ENCODE measurements around the gene POLR2A.
A peak's percentile ranks its signal among the peaks of the same experiment; 100 is the strongest.
"Not testable (repeated sequence)": the region's sequence is repeated elsewhere in the genome, so short reads cannot be mapped to it uniquely, and the experiment has no call there.

The POLR2A gene

DNA sequence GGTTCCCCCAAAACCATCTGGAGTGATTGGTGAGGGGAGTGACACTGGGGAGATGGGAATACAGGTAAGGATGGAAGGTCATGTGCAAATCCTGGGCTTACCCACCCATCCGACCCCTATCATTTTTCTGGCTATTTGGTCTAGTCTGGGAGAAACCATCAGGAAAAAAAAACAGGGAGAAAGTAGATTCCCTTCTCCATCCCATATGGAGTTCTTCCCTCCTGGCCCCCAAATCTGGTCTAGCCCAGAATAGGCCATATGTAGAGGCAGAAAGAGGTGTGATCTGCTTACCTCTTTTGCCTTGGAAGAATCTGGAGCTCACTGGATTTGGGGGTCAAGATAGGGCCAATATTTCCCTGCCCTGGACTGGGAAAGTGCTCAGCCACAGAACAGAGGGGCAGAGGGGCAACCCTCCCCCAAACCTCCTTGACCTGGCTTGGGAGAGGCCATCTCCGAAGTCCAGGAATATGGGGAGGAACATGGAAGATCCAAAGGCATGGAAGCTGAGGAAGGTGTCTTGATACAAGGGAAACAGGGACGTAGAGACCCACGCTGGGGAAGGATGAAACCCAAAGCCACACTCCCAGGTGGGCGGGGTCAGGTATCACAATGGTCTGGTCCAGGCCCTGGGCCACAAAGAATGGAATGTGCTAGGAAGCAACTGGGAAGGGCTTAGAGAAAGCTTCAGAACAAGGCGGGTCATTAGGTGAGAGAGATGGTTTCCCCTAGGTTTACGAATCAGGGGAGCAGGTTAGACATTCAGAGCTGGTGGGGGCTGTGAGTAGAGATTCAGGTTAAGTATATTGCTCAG is 23.1 kb upstream of the POLR2A start:
- DNase-seq (ENCODE audit: low spot score), result no peak

DNA sequence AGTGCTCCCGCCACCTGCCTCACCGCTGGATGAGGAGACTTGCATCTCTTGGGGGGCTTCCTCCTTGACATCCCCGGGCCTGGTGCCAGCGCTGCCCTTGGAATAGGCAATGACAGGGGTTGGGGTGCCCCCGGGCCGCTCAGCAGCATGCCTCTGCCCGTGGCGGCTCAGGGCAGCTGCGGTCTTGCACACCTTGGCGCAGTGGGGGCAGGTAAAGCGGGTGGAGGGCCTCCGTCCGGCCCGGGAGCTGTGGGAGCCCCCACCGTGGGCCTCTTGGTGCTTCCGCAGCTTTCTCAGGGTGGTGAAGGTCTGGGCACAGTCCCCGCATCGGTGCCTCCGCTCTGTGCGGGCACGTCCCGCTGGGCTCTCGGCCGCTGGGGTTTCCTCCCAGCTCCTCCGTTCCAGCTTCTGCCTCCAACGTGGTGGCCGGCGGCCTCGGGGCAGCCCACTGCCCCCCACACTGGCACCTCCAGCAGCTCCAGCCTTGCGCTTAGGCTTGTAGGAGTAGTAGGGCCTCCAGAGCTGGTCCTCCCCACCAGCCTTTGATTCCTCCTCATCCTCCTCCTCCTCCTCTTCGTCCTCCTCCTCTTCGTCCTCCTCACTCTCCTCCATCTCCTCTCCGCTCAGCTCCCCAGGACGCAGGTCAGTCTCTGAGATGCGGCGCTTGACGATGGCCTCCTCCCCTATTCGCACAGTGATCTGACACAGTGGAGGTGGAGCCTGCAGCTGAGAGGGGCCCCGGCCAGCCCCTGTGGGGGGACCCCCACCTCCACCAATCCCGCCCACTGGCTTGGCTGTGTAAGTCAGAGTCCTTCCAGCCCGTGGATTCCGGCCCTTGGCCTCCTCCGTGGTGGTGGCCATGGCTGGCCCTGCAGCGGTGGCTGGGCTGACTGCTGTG is 21.4 kb upstream of the POLR2A start:
- DNase-seq (ENCODE audit: low spot score), result no peak

DNA sequence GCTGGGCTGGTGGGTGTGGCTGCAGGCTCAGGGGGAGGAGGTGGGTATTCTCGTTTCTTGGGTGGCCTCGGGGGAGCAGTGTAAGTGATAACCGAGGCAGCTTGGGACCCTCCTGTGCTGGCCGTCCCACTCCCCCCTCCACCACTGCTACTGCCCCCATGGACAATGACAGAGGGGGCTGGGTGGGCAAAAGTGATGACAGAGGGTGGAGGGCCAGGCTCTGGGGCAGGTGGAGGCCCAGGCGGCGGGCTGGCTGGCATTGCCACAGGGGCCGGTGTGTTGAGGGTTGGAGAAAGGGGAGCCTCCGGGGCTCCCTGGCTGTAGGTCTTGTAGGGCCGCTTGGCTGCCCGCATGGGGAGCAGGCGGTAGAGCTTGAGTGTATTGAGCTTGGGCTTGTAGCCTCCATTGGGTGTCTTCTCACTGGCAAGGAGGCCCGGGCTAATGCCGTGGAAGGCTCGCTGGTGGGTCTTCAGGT is 20.8 kb upstream of the POLR2A start:
- no peak for DNase-seq (ENCODE audit: low spot score)

DNA sequence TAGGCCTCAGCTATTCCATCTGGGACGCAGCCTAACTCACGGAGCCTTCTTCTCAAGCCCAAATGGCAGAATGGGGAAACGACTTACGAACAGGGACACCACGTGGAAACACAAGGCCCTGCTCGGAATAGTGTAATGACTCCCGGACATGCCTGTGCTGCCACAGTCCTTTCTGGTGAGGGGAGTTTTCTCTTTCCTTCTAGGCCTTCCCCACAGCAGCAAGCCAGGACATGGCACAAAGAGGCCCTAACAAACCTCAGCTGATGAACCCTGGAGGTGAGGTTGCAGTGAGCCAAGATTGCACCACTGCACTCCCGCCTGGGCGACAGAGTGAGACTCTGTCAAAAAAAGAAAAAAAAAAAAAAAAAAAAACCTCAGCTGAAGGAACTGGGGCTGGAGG is 20.1 kb upstream of the POLR2A start:
- no peak for DNase-seq (ENCODE audit: low spot score)

DNA sequence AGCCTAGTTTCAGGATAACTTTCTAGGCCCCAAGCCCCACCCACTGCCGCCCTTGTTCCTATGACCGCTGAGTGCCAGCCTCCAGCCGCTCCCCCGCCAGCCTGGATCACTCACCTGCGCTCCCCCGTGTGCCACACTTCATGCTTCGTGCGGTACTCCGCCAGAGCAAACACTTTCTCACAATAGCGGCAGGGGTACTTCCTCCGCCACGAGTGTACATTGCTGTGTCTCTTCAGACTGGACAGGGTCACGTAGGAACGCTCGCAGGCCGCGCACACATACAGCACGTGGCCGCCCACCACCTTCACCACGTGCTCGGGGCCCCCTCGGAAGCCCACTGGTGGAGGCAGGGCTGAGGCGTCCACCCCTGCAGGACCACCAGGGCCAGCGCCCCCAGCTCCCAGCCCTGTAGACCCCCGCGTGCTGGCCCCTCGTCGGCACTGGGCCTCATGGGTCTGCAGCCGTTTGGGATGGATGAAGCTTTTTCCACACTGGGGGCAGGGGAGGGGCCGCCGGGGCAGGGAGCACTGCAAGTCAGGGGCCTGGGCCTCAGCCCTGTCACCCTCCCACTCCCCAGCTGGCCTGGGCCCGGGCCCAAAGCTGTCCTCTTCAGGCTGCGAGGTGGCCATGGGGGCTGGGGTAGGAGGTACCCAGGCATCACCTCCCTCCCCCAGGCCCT is 18.4 kb upstream of the POLR2A start:
- DNase-seq (ENCODE audit: low spot score), result no peak

DNA sequence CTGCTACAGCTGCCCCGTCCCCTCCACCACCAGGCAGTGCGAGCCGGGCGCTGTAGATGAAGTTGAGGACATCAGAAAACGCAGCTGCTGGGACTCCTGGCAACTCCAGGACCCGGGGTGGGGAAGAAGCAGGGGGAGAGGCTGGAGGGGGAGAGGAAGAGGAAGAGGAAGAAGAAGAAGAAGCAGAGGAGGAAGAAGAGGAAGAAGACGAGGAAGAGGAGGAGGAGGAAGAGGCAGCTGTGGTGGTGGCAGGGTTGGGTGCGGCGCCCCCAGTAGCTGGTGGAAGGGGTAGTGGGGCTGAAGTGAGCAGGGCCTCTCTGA is 17.9 kb upstream of the POLR2A start:
- DNase-seq (ENCODE audit: low spot score), result no peak

DNA sequence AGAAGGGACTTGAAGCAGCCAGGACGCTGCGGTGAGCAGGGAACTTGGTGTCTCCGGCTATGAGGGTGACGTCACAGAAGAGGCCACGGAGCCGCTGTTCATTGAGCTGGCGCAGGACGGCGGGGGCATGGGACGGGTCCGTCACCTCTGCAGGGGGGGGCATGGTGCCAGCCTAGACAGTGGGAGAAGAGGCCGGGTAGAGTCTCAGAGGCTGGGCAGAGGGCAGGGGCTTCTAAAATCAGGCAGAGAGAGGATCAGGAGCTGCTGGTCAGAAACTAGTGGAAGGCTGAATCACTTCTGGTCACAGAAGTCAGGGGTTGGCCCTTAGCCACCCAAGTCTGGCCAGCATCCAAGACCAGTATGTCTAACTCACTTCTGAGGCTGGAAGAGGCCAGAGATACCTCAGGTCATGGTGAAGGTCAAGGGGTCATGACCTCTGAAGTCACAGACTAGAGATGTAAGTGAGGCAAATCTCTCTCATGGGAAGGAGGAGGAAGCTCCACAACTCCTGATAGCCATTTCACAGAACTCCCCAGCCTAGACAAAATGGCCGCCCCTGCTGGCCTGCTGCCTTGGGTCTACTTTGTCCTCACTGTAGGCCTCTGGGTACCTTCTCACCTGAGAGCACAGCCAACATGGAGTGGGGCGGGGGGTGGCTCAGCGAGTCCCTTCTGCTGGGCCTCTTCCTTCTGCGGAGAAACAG is 17.4 kb upstream of the POLR2A start:
- peak; percentile 31 for DNase-seq (ENCODE audit: low spot score)

DNA sequence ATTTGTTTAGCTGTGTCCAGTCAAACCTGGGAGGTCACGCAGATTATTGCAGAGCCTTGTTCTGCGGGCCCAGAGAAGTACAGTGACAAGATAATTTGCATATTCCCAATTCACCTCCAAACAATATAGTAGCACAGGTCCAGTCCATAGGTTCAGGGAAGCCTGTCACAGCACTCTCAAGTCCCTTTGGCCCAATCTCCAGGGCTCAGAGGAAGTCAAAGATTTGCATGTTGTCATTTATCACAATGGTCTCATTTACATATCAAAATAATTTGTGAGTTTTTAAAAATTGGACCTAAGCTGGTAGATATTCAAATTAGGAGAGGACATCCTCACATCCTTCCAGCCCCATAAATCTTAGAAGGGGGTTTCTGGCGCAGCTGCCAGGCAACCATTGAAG is 16.7 kb upstream of the POLR2A start:
- no peak for DNase-seq (ENCODE audit: low spot score)

DNA sequence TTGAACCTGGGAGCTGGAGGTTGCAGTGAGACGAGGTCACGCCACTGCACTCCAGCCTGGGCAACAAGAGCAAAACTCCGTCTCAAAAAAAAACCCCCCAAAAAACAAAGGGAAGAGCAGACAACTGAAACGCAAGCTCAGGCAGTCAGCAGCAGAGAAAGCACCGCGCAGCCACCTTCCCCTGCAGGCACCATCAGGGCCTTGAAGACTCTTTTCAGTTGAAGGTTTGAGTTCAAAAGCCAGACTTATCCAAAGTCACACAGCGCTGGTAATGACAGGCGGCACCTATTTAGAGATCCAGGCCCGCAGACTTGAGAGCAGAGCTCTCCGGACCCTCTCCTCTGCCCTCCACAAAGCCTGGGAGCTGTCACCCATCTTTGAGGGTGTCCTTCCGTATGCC is 15.9 kb upstream of the POLR2A start:
- DNase-seq (ENCODE audit: low spot score), result no peak

DNA sequence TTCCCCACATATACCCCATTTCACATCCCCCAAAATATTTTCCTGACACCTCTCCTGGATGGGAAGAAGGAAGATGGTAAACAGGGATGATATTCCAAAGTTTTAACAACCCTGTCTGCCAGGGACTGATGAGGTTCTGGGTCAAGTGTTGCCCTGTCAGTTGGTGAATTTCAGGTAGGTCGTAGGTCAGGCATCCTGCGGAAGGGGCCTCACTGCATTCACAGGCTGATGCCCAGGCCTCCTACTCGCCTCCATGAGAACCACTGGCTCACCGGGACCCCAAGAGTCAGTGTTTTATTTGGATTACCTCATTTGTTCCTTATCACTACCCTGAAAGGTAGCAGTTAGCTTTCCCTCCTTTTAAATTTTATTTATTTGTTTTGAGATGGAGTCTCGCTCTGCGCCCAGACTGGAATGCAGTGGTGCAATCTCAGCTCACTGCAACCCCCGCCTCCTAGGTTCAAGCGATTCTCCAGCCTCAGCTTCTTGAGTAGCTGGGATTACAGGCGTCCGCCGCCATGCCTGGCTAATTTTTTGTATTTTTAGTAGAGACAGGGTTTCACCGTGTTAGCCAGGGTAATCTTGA is 15.3 kb upstream of the POLR2A start:
- DNase-seq (ENCODE audit: low spot score), result no peak

DNA sequence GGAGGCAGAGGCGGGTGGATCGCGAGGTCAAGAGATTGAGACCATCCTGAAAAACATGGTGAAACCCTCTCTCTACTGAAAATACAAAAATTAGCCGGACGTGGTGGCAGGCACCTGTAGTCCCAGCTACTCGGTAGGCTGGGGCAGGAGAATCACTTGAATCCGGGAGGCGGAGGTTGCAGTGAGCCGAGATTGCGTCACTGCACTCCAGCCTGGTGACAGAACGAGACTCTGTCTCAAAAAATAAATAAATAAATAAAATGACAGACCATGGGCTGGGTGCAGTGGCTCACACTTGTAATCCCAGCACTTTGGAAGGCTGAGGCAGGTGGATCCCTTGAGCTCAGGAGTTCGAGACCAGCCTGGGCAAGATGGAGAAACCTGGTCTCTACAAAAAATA is 14.3 kb upstream of the POLR2A start:
- DNase-seq (ENCODE audit: low spot score), result not testable (repeated sequence)

DNA sequence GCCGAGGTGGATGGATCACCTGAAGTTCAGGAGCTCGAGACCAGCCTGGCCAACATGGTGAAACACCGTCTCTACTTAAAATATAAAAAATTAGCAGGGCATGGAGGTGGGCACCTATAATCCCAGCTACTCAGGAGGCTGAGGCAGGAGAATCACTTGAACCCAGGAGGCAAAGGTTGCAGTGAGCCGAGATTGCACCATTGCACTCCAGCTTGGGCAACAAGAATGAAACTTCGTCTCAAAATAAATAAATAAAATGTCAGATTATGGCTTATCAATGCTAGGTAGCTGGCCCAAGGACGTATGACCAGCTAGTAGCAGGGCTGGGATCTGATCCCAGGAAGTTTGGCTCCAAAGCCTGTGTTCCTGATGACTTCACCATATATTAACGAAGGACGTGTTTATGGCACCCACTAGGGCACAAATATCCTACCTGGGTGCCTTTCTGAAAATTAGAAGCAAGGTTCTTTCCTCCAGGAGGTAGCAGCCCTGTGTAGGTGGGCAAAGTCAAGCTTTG is 13.7 kb upstream of the POLR2A start:
- not testable (repeated sequence) for DNase-seq (ENCODE audit: low spot score)

DNA sequence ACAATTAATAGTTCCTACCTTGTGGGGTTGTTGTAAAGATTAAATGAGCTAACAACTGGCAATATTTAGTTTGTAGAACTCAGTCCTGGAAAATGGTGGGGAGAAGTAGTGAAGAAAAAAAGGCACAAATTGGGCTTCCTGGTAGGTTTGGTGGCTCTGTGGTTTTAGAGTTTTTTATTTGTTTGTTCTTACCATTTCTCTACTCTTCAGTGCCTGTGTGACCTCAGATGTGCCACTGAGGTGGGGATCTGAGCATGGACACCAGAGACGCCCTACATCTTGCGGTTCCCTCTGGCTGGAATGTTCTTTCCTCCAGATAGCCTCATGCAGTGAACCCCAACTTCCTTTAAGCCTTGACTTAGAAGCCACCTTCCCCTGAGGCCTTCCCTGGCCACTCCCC is 12.4 kb upstream of the POLR2A start:
- DNase-seq (ENCODE audit: low spot score), result no peak

DNA sequence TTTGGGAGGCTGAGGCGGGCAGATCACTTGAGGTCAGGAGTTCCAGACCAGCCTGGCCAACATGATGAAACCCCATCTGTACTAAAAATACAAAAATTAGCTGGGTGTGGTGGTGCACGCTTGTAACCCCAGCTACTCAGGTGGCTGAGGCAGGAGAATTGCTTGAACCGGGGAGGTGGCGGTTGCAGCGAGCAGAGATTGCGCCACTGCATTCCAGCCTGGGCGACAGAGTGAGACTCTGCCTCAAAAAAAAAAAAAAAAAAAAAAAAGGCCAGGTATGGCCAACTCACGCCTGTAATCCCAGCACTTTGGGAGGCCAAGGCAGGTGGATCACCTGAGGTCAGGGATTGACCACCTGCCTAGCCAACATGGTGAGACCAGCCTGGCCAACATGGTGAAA is 9.4 kb upstream of the POLR2A start:
- DNase-seq (ENCODE audit: low spot score), result not testable (repeated sequence)

DNA sequence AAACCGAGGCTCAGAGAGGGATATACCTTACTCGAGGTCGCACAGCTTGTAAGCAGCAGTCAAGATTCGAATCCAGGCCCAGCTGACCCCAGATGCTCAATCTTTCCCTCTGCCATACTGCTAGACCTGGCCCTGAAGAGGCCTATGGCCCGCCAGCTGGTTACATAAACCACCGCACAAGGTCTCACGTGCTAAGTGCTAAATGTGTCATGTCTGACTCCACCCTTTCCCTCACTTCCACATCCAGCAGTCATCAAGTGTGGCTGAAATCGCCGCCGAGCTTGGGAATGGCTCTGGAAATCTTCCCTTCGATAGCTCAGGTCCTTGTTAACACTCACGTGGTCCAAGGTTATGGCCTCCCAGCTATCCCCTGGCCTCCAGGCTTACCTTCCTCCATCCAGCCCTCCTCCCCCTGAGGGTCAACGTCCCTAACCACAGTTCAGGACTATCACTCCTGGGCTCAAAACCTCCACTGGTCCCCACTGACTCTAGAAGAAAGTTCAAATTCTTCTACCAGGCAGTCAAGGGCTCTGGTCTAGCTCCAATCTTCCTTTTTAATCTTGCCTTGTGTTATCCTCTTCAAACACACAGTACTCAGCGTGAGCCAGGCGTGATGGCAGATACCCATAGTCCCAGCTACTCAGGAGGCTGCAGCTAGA is 8.3 kb upstream of the POLR2A start:
- no peak for DNase-seq (ENCODE audit: low spot score)

DNA sequence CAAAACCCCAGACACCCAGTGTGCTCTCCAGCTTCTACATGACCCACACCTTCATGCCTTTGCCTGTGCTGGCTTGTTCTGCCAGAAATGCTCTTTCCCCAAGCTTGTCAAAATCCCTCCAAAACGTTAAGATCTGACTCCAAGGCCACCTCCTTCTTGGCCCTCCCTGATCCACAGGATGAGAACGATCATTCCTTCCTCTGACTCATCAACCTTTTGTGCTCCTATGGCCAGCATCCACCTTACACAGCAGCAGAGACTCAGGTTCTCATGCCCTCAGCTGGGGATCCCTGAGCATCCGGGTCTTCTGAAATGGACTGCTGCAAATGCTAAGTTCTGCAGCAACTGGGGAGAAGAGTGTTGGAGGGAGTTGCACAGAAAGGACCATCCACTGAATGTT is 7.7 kb upstream of the POLR2A start:
- DNase-seq (ENCODE audit: low spot score), result no peak

DNA sequence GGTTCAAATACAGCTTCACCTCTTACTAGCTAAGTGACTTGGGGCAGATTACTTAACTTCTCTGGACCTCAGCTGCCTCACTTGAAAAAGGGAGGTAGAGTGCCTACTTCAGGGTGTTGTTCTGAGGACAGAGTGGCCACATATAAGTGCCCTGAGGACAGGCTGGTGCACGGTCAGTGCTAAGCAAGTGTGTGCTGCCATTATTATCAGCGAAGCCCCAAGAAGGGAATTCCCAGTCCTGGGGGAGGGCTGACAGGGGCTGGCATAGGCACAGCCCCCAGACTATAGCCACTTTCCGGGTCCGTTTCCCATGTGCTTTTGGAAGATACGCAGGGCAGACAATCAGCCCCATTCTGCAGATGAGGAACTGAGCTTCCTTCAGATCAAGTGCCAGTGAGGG is 7.2 kb upstream of the POLR2A start:
- no peak for DNase-seq (ENCODE audit: low spot score)

DNA sequence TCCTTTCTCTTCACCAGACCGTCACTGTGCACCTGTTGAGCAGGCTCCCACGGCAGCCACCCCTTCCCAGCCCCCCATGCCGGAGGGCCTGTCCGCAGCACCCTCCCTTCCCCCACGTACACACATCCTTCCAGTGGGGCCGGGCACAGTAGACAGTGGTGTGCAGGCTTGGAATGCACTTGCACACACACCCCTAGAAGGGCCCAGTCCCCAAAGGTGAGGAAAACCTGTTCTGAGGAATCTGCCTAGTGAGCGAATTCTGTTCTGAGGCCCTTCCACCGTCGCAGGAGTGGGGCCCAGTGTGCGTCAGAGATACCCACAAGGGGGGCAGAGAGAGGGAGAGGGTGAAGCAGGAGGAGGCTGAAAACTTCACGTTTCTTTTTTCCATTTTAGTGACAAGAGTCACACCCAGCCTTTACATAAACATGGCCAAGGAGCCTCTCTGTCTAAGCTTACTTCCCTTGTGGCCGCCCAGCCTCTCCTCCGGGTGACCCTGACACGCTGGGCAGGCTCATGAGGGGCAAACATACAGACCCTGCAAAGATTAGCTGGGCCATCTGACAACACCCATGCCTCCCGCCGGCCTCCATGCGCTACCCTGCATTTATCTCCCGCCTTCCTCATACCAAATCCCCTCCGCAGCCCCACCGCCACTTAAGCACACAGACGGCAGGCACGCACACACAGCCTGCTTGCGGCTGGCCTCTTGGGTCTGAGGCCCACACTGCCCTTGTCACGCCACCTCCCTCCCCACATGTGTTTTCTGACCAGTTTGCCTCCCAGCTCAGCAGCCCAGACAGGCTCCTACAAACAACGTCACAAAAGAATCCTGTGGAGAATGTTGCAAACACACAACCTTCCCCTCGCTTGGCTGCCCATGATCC is 6.5 kb upstream of the POLR2A start:
- peak; percentile 77 for DNase-seq (ENCODE audit: low spot score)

DNA sequence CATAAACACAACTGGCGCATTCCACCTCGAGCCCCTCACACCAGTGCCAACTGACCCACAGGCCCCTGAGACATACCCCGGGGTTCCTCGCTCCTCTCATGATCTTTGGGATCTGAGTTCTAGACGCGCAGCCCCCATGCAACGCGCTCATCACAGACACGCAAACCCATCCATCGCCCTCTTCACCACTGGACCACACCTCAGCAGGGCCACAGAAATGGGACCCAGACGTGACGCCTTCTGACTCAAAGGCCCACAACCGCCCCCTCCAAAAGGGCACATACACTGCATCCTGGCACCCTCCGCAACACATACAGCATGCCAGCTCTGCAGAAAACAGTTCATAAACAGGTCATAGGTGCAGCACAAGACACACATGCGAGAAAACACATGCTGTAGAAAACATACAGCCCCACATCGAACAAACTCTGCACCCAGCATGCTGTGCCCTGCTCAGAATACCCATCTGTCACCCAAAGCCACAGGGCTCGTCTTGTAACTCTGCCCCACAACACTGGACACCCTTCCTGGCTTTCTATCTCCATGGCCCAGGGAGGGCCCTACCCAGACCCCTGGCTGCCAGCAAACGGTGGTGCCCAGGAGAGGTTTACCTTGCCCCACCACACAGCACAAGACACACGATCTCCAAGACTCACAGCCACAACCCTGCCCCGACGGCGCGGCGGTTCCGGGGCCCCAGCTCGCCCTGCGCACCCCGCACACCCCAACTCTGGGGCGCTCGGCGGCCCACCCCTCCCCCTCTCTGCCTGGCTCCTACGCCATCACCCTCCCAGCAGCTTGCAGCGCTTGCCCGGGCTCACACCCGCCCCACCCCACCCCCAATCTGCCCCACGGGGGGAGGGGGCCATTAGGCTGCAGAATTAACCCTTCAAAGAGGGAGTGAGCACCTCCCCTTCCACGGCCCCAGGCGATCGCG is 5.6 kb upstream of the POLR2A start:
- peak; percentile 67 for DNase-seq (ENCODE audit: low spot score)

Data from Ammon's horn (tissue), 1 donor.